H1 (cell line): ENCODE results near the gene COL25A1. TPM values are rescaled to one million over a fixed set of nuclear protein-coding genes. Genes with fewer than 3 reads are reported as not detected.

Experiments used
- CTCF ChIA-PET: fragments of 300-600 bp; sonication (Branson Sonifier 250); formaldehyde crosslinking; loops from one replicate; lab custom pipeline; 2021; ENCODE audit not compliant: partially characterized antibody; lab: Charles Lee
- POLR2A ChIA-PET: fragments of 300-600 bp; sonication (Branson Sonifier 250); formaldehyde crosslinking; loops from one replicate; lab custom pipeline; 2021; ENCODE audit warnings: inconsistent platforms; ENCODE audit not compliant: partially characterized antibody; lab: Charles Lee
- DNase-seq, 2 experiments: peaks; one replicate each; pipeline versions ENCODE4 v3.0.0 to v3.0.0-alpha.2; 2010 to 2022; ENCODE audit warnings: low spot score in 2 of 2, low read depth in 1 of 2, mixed read lengths in 1 of 2
- FAIRE-seq: peaks from 2 replicates; lab custom pipeline; 2011; peaks lifted over from hg19 to GRCh38; lab: Jason Lieb, UNC
- H2AFZ ChIP-seq: 2 replicates; pipeline ENCODE4 v1.8.1; 2012; ENCODE audit warnings: low read length, inconsistent platforms
- H2AK5ac ChIP-seq: 2 replicates; pipeline ENCODE4 v1.6.1; 2013; ENCODE audit warnings: low read depth, low read length
- H2BK120ac ChIP-seq: replicated peaks from 2 replicates; pipeline ENCODE3; 2013; ENCODE audit warnings: low read depth, low read length, inconsistent platforms
- H2BK12ac ChIP-seq: 2 replicates; pipeline ENCODE4 v1.6.1; 2013; ENCODE audit warnings: low read depth, low read length
- H2BK15ac ChIP-seq: 2 replicates; pipeline ENCODE4 v1.6.1; 2013; ENCODE audit warnings: low read length
- H2BK20ac ChIP-seq: 2 replicates; pipeline ENCODE4 v1.6.1; 2013; ENCODE audit warnings: low read length
- H2BK5ac ChIP-seq: 2 replicates; pipeline ENCODE4 v1.6.1; 2013; ENCODE audit warnings: low read depth, low read length
- H3K14ac ChIP-seq: 2 replicates; pipeline ENCODE4 v1.6.1; 2013; ENCODE audit warnings: inconsistent platforms; ENCODE audit not compliant: insufficient read length
- H3K18ac ChIP-seq: 2 replicates; pipeline ENCODE4 v1.6.1; 2013; ENCODE audit warnings: low read length; ENCODE audit errors: extremely low read depth
- H3K23ac ChIP-seq: 2 replicates; pipeline ENCODE4 v1.6.1; 2013; ENCODE audit warnings: inconsistent platforms; ENCODE audit not compliant: insufficient read length
- H3K23me2 ChIP-seq: 2 replicates; pipeline ENCODE4 v1.6.1; 2013; ENCODE audit warnings: low read depth, low read length
- H3K27ac ChIP-seq: 2 replicates; pipeline ENCODE4 v1.6.1; 2011; ENCODE audit warnings: low read depth, low read length, inconsistent platforms
- H3K27me3 ChIP-seq, 4 experiments: replicated peaks in 1 of 4; 1 replicate in 1 of 4; 2 replicates in 3 of 4; pipeline versions ENCODE4 v1.6.1 to v1.8.1; 2011 to 2013; ENCODE audit warnings: low read length in 3 of 4, mild to moderate bottlenecking in 3 of 4, inconsistent platforms in 2 of 4, mixed read lengths in 2 of 4, moderate library complexity in 1 of 4; ENCODE audit not compliant: control insufficient read depth in 3 of 4, insufficient read depth in 3 of 4; ENCODE audit errors: extremely low read depth in 1 of 4
- H3K36me3 ChIP-seq, 4 experiments: 2 replicates each; pipeline versions ENCODE4 v1.6.1 to v1.8.1; 2011 to 2013; ENCODE audit warnings: mild to moderate bottlenecking in 4 of 4, low read length in 3 of 4, moderate library complexity in 2 of 4, control low read depth in 1 of 4, inconsistent platforms in 1 of 4; ENCODE audit not compliant: insufficient read depth in 4 of 4, control insufficient read depth in 2 of 4
- H3K4ac ChIP-seq: replicated peaks from 2 replicates; pipeline ENCODE3; 2013; ENCODE audit warnings: low read length, low read depth, mixed read lengths, inconsistent platforms; ENCODE audit not compliant: insufficient read length
- H3K4me1 ChIP-seq, 4 experiments: replicated peaks in 1 of 4; 1 replicate in 1 of 4; 2 replicates in 3 of 4; pipeline versions ENCODE4 v1.6.1 to v1.8.1; 2011 to 2013; ENCODE audit warnings: low read length in 3 of 4, inconsistent platforms in 2 of 4, mixed read lengths in 1 of 4; ENCODE audit not compliant: insufficient read depth in 4 of 4, control insufficient read depth in 3 of 4
- H3K4me2 ChIP-seq, 2 experiments: 2 replicates each; pipeline versions ENCODE4 v1.6.1 to v1.8.1; 2011 to 2013; ENCODE audit warnings: low read depth in 2 of 2, low read length in 2 of 2, control low read depth in 1 of 2, inconsistent platforms in 1 of 2, mild to moderate bottlenecking in 1 of 2; ENCODE audit not compliant: insufficient read depth in 1 of 2
- H3K4me3 ChIP-seq, 4 experiments: fragments of 200-600, 300-600 bp in 1 of 4; sonication (generic), shearing (Covaris generic), sonication (Bioruptor Twin) in 1 of 4; 2 replicates each; pipeline versions ENCODE4 v1.5.1 to v1.8.1; 2011 to 2016; ENCODE audit warnings: low read length in 4 of 4, low read depth in 3 of 4, control low read depth in 2 of 4, inconsistent platforms in 2 of 4, mild to moderate bottlenecking in 2 of 4, mixed read lengths in 1 of 4, moderate library complexity in 1 of 4; ENCODE audit not compliant: insufficient read depth in 2 of 4; ENCODE audit errors: extremely low read depth in 1 of 4
- H3K56ac ChIP-seq: replicated peaks from 2 replicates; pipeline ENCODE3; 2013; ENCODE audit warnings: low read depth, mild to moderate bottlenecking, mixed read lengths, low read length, inconsistent platforms; ENCODE audit not compliant: insufficient read length
- H3K79me1 ChIP-seq: 2 replicates; pipeline ENCODE4 v1.6.1; 2013; ENCODE audit warnings: low read depth, low read length, control low read depth
- H3K79me2 ChIP-seq, 2 experiments: 2 replicates each; pipeline versions ENCODE4 v1.6.1 to v1.8.1; 2012 to 2013; ENCODE audit warnings: low read length in 2 of 2, mild to moderate bottlenecking in 2 of 2, inconsistent platforms in 1 of 2; ENCODE audit not compliant: insufficient read depth in 2 of 2, control insufficient read depth in 1 of 2
- H3K9ac ChIP-seq, 4 experiments: replicated peaks in 1 of 4; 1 replicate in 1 of 4; 2 replicates in 3 of 4; pipeline versions ENCODE4 v1.6.1 to v1.8.1; 2011 to 2013; ENCODE audit warnings: low read depth in 3 of 4, low read length in 3 of 4, control low read depth in 2 of 4, mild to moderate bottlenecking in 2 of 4, moderate library complexity in 2 of 4, inconsistent platforms in 1 of 4; ENCODE audit errors: extremely low read depth in 1 of 4
- H3K9me3 ChIP-seq, 2 experiments: 2 replicates each; pipeline versions ENCODE4 v1.6.1 to v1.8.1; 2012 to 2013; ENCODE audit warnings: mild to moderate bottlenecking in 2 of 2, moderate library complexity in 2 of 2, control low read depth in 1 of 2, inconsistent platforms in 1 of 2, low read depth in 1 of 2, low read length in 1 of 2, mixed read lengths in 1 of 2; ENCODE audit not compliant: insufficient read depth in 2 of 2
- H4K20me1 ChIP-seq, 2 experiments: replicated peaks in 1 of 2; 2 replicates each; pipeline versions ENCODE3 to v1.8.1; 2011 to 2013; ENCODE audit warnings: inconsistent platforms in 2 of 2, low read length in 2 of 2, mild to moderate bottlenecking in 1 of 2; ENCODE audit not compliant: insufficient read depth in 2 of 2, control insufficient read depth in 1 of 2
- H4K5ac ChIP-seq: 2 replicates; pipeline ENCODE4 v1.6.1; 2013; ENCODE audit warnings: low read length, low read depth, mixed read lengths, inconsistent platforms; ENCODE audit not compliant: insufficient read length
- H4K8ac ChIP-seq: 2 replicates; pipeline ENCODE4 v1.8.0; 2013; ENCODE audit warnings: mild to moderate bottlenecking, moderate library complexity, low read length, inconsistent platforms; ENCODE audit not compliant: insufficient read depth; ENCODE audit errors: extremely low read depth
- H4K91ac ChIP-seq: replicated peaks from 2 replicates; pipeline ENCODE3; 2013; ENCODE audit warnings: low read length, mixed read lengths, inconsistent platforms; ENCODE audit not compliant: insufficient read length
- BACH1 ChIP-seq: IDR thresholded peaks from 2 replicates; pipeline ENCODE4 v1.6.1; 2012; ENCODE audit warnings: low read length, improper control_type of control experiment
- CEBPB ChIP-seq: IDR thresholded peaks from 2 replicates; pipeline ENCODE4 v1.6.1; 2012; ENCODE audit warnings: low read depth, low read length
- CHD2 ChIP-seq: IDR thresholded peaks from 2 replicates; pipeline ENCODE4 v1.6.1; 2012; ENCODE audit warnings: low read length, improper control_type of control experiment
- EP300 ChIP-seq, 2 experiments: IDR thresholded peaks; 1 replicate in 1 of 2; 2 replicates in 1 of 2; pipeline ENCODE4 v1.6.1; 2011 to 2012; ENCODE audit warnings: low read depth in 2 of 2, low read length in 2 of 2, mild to moderate bottlenecking in 2 of 2, borderline replicate concordance in 1 of 2, inconsistent platforms in 1 of 2, moderate library complexity in 1 of 2
- HDAC6 ChIP-seq: IDR thresholded peaks from one replicate; pipeline ENCODE4 v1.7.1; 2012; ENCODE audit warnings: low read depth, mild to moderate bottlenecking, inconsistent platforms, low read length, moderate library complexity
- KDM4A ChIP-seq: IDR thresholded peaks from one replicate; pipeline ENCODE4 v1.7.1; 2012; ENCODE audit warnings: low read depth, mild to moderate bottlenecking, moderate library complexity, low read length, inconsistent platforms; ENCODE audit not compliant: severe bottlenecking
- PHF8 ChIP-seq: fragments of 200-600 bp; sonication (generic); conservative IDR thresholded peaks from 2 replicates; pipeline ENCODE4 v1.7.1; 2012; ENCODE audit warnings: low read depth, mild to moderate bottlenecking, inconsistent platforms, low read length, moderate library complexity
- RFX5 ChIP-seq: IDR thresholded peaks from 2 replicates; pipeline ENCODE4 v1.6.1; 2011; ENCODE audit warnings: low read depth, low read length, improper control_type of control experiment, borderline replicate concordance
- RNF2 ChIP-seq: fragments of 200-900, 300-1000 bp; sonication (generic); IDR thresholded peaks from 2 replicates; pipeline ENCODE4 v1.7.1; 2016; ENCODE audit warnings: borderline replicate concordance, low read depth, mild to moderate bottlenecking, antibody characterized with exemption, low read length; ENCODE audit not compliant: poor library complexity, severe bottlenecking; ENCODE audit errors: missing control alignments
- SIRT6 ChIP-seq: IDR thresholded peaks from one replicate; pipeline ENCODE4 v1.7.1; 2012; ENCODE audit warnings: low read length, inconsistent platforms
- TBP ChIP-seq: IDR thresholded peaks from 2 replicates; pipeline ENCODE4 v1.6.1; 2011; ENCODE audit warnings: low read depth, low read length, improper control_type of control experiment
- ZNF274 ChIP-seq: IDR thresholded peaks from 2 replicates; pipeline ENCODE4 v1.7.0; 2012; ENCODE audit warnings: low read length, borderline replicate concordance; ENCODE audit errors: extremely low read depth
- WGBS, 2 experiments: shearing (Covaris generic) in 1 of 2; methylation state at CpG; one replicate each; pipeline versions ENCODE4 v1.1.6 to v1.1.7; 2013 to 2015; ENCODE audit warnings: low lambda C conversion rate in 2 of 2, mixed read lengths in 2 of 2, inconsistent platforms in 1 of 2, low coverage in 1 of 2, missing lambda C conversion rate in 1 of 2; ENCODE audit not compliant: insufficient replicate concordance in 2 of 2, insufficient coverage in 1 of 2, insufficient read length in 1 of 2; ENCODE audit errors: extremely low coverage in 1 of 2, missing lambda C conversion rate in 1 of 2; 5-methylcytosine and 5-hydroxymethylcytosine counted together
- polyA plus RNA-seq, 7 experiments: library from polyadenylated mRNA; depleted of rRNA in 3 of 7; stranded (reverse) in 5 of 7; unstranded in 2 of 7; fragments of >200 nt in 5 of 7; fragments of 200-250 nt in 2 of 7; gene quantifications; 1 replicate in 5 of 7; 2 replicates in 1 of 7; 4 replicates in 1 of 7; pipeline versions ENCODE4 v1.2.1 to v1.2.3, GENCODE V29; 2011 to 2013; ENCODE audit warnings: missing spikeins in 2 of 7, mixed read lengths in 2 of 7
- total RNA-seq: library from RNA; stranded (reverse); fragmentation: NEBNext Ultra II Directional; extraction: Animal tissue kit (Norgen Biotek cat#: 25700); gene quantifications from 2 replicates; pipeline ENCODE4 v1.2.1, GENCODE V29; 2021

COL25A1 gene
- total and polyA plus RNA-seq, 2 of the 8 experiments (the other 6 are each of a cell fraction or from before 2014, with no cell fraction given), result 1.1 to 8.3 TPM

- no peak for FAIRE-seq
- H3K27ac ChIP-seq, result no peak overlapping the region
- ChIA-PET POLR2A (no interaction called here), CTCF (interaction anchor here (1.0 to 1.9 kb wide), 2 partner anchors 9 to 11 kb away, joined by 3 to 5 read pairs; no protein-coding TSS in a partner anchor)
- no peak overlapping the region for H4K5ac ChIP-seq
- H3K9ac ChIP-seq, result no peak overlapping the region
- H3K9me3 ChIP-seq, result no peaks in the 10 kb centered on the region
- H3K79me2 ChIP-seq, result no peaks in the 10 kb centered on the region
- H3K36me3 ChIP-seq, result no peaks in the 10 kb centered on the region
- no peak overlapping the region for H3K4me2 ChIP-seq
- no peaks in the 10 kb centered on the region for H4K20me1 ChIP-seq
- no peak overlapping the region for H2BK120ac ChIP-seq
- H2BK20ac ChIP-seq, result no peak overlapping the region
- no peak overlapping the region for H4K91ac ChIP-seq
- 90% methylated on average over 1 of the region's 1 CpG; no CpG with 5 or more reads in 1 of the 2 experiments for WGBS, 2 experiments
- no peak overlapping the region for H3K56ac ChIP-seq
- DNase-seq, result no peak
- no peak overlapping the region for H4K8ac ChIP-seq
- H2BK5ac ChIP-seq, result no peak overlapping the region
- peaks cover 0 to 9% (median 3%) of the 10 kb centered on the region in 4 experiments; a peak in 5 of 7 replicates for H3K4me1 ChIP-seq
- no peak overlapping the region for H2BK15ac ChIP-seq
- H3K23ac ChIP-seq, result no peak overlapping the region
- H3K27me3 ChIP-seq, result no peaks in the 10 kb centered on the region
- H3K79me1 ChIP-seq, result no peaks in the 10 kb centered on the region
- no peak overlapping the region for H3K14ac ChIP-seq
- H3K18ac ChIP-seq, result no peak overlapping the region
- H3K4ac ChIP-seq, result no peak overlapping the region
- H3K23me2 ChIP-seq, result no peaks in the 10 kb centered on the region
- no peak overlapping the region for H2AK5ac ChIP-seq
- H2BK12ac ChIP-seq, result no peak overlapping the region
- H2AFZ ChIP-seq, result no peak overlapping the region
- H3K4me3 ChIP-seq, result no peak overlapping the region
- TF ChIP-seq ZNF274 (no peak), SIRT6 (no peak), KDM4A (no peak), HDAC6 (no peak), RFX5 (no peak), EP300 (IDR thresholded peaks at IDR 0.05; ENCODE audit: borderline replicate concordance in 1 of 2, low read depth in 2 of 2, low read length in 2 of 2) (no peak), RNF2 (no peak), CHD2 (no peak), TBP (no peak), BACH1 (no peak), CEBPB (no peak), PHF8 (no peak)
Measured at GRCh38 chr4:108901291-108901690, 401.2 kb downstream of the COL25A1 start.
